Measurements from ENCODE around the gene DPP6. TPM values are rescaled to one million over a fixed set of nuclear protein-coding genes. Genes with fewer than 3 reads are reported as not detected.

DPP6 gene
- total and polyA plus RNA-seq, 2 of the 8 experiments (the other 6 are each of a cell fraction or from before 2014, with no cell fraction given), result 4.7 to 6.8 TPM

- Histone ChIP-seq H3K23me2 (ENCODE audit: low read depth, low read length) (no peaks in the 10 kb centered on the region), H3K4me3 (ENCODE audit: extremely low read depth in 1 of 4, insufficient read depth in 2 of 4, low read depth in 3 of 4, low read length in 4 of 4) (no peak overlapping the region), H3K27ac (ENCODE audit: low read depth, low read length) (no peak overlapping the region), H3K4ac (replicated peaks; ENCODE audit: insufficient read length, low read depth, low read length) (no peak overlapping the region), H2BK12ac (ENCODE audit: low read depth, low read length) (no peak overlapping the region), H3K27me3 (replicated peaks in 1 of 4; ENCODE audit: control insufficient read depth in 3 of 4, extremely low read depth in 1 of 4, insufficient read depth in 3 of 4, low read length in 3 of 4) (no peaks in the 10 kb centered on the region), H2AFZ (ENCODE audit: low read length) (no peak overlapping the region), H4K20me1 (replicated peaks in 1 of 2; ENCODE audit: control insufficient read depth in 1 of 2, insufficient read depth in 2 of 2, low read length in 2 of 2) (no peaks in the 10 kb centered on the region), H3K4me1 (replicated peaks in 1 of 4; ENCODE audit: control insufficient read depth in 3 of 4, insufficient read depth in 4 of 4, low read length in 3 of 4) (no peaks in the 10 kb centered on the region), H3K56ac (replicated peaks; ENCODE audit: insufficient read length, low read depth, low read length) (no peak overlapping the region), H2BK120ac (replicated peaks; ENCODE audit: low read depth, low read length) (no peak overlapping the region), H2BK15ac (ENCODE audit: low read length) (no peak overlapping the region), H3K4me2 (ENCODE audit: insufficient read depth in 1 of 2, low read depth in 2 of 2, low read length in 2 of 2) (no peak overlapping the region), H3K79me2 (ENCODE audit: control insufficient read depth in 1 of 2, insufficient read depth in 2 of 2, low read length in 2 of 2) (no peaks in the 10 kb centered on the region), H4K91ac (replicated peaks; ENCODE audit: insufficient read length, low read length) (no peak overlapping the region), H3K79me1 (ENCODE audit: low read depth, low read length) (no peaks in the 10 kb centered on the region), H2AK5ac (ENCODE audit: low read depth, low read length) (no peak overlapping the region), H3K14ac (ENCODE audit: insufficient read length) (no peak overlapping the region), H3K36me3 (ENCODE audit: control insufficient read depth in 2 of 4, insufficient read depth in 4 of 4, low read length in 3 of 4) (no peaks in the 10 kb centered on the region), H4K8ac (ENCODE audit: extremely low read depth, insufficient read depth, low read length) (no peak overlapping the region), H3K18ac (ENCODE audit: extremely low read depth, low read length) (no peak overlapping the region), H4K5ac (ENCODE audit: insufficient read length, low read depth, low read length) (no peak overlapping the region), H2BK5ac (ENCODE audit: low read depth, low read length) (no peak overlapping the region), H3K9ac (replicated peaks in 1 of 4; ENCODE audit: extremely low read depth in 1 of 4, low read depth in 3 of 4, low read length in 3 of 4) (no peak overlapping the region), H3K9me3 (ENCODE audit: insufficient read depth in 2 of 2, low read depth in 1 of 2, low read length in 1 of 2) (no peaks in the 10 kb centered on the region), H3K23ac (ENCODE audit: insufficient read length) (no peak overlapping the region), H2BK20ac (ENCODE audit: low read length) (no peak overlapping the region)
- no peak for FAIRE-seq
- no peak for TF ChIP-seq JUN (IDR thresholded peaks at IDR 0.05; ENCODE audit: low read depth, low read length)
- TF ChIP-seq BCL11A (IDR thresholded peaks at IDR 0.05; ENCODE audit: low read depth in 2 of 2, low read length in 2 of 2), result no peak
- TF ChIP-seq TEAD4 (IDR thresholded peaks at IDR 0.05; ENCODE audit: low read depth, low read length), result no peak
- no peak for TF ChIP-seq TAF1 (IDR thresholded peaks at IDR 0.05; ENCODE audit: low read depth, low read length)
- no peak for TF ChIP-seq FOSL1 (IDR thresholded peaks at IDR 0.05; ENCODE audit: insufficient read depth, low read depth, low read length)
- TF ChIP-seq ZNF274 (IDR thresholded peaks at IDR 0.05; ENCODE audit: borderline replicate concordance, extremely low read depth, low read length), result no peak
- TF ChIP-seq RNF2 (IDR thresholded peaks at IDR 0.05; ENCODE audit: borderline replicate concordance, low read depth, low read length, missing control alignments, poor library complexity, severe bottlenecking), result no peak
- no peak for TF ChIP-seq POU5F1 (IDR thresholded peaks at IDR 0.05; ENCODE audit: low read depth, low read length)
- 87% methylated on average over 3 of the region's 3 CpGs; no CpG with 5 or more reads in 1 of the 2 experiments for WGBS, 2 experiments (ENCODE audit: extremely low coverage in 1 of 2, insufficient coverage in 1 of 2, insufficient read length in 1 of 2, insufficient replicate concordance in 2 of 2, low coverage in 1 of 2, low lambda C conversion rate in 2 of 2, missing lambda C conversion rate in 1 of 2)
- no peak for DNase-seq (ENCODE audit: low read depth in 1 of 2, low spot score in 2 of 2)
- ChIA-PET POLR2A (ENCODE audit: partially characterized antibody) (no interaction called here), CTCF (ENCODE audit: partially characterized antibody) (interaction anchor here (0.6 to 2.9 kb wide), 2 partner anchors 10 to 1624 kb away, joined by 5 to 8 read pairs; no protein-coding TSS in a partner anchor)
These were observed 636.8 kb downstream of the DPP6 start for GRCh38 chr7:154688952-154689351.
